Measurements from ENCODE around the gene POLR2L. TPM values are rescaled to one million over a fixed set of nuclear protein-coding genes. Genes with fewer than 3 reads are reported as not detected.

Gene POLR2L
- total RNA-seq, 1 donor from 2014 or later, result 213 TPM

- no peak overlapping the region for H3K4me3 ChIP-seq (ENCODE audit: low read depth, low read length)
- no peak for DNase-seq (ENCODE audit: low read depth)
- TF ChIP-seq CTCF (conservative IDR thresholded peaks at IDR 0.05; ENCODE audit: low read depth, low read length), result no peak
Observed at GRCh38 chr11:869399-870126, 27.2 kb upstream of the POLR2L start.

- H3K4me3 ChIP-seq (ENCODE audit: low read depth, low read length), result no peak overlapping the region
- no peak for DNase-seq (ENCODE audit: low read depth)
- no peak for TF ChIP-seq CTCF (conservative IDR thresholded peaks at IDR 0.05; ENCODE audit: low read depth, low read length)
Observed at GRCh38 chr11:868802-869201, 26.5 kb upstream of the POLR2L start.

GRCh38 chr11:868394-868793, 26.1 kb upstream of the POLR2L start:
- no peak for DNase-seq (ENCODE audit: low read depth)
- no peak overlapping the region for H3K4me3 ChIP-seq (ENCODE audit: low read depth, low read length)
- no peak for TF ChIP-seq CTCF (conservative IDR thresholded peaks at IDR 0.05; ENCODE audit: low read depth, low read length)

GRCh38 chr11:867856-868358, 25.6 kb upstream of the POLR2L start:
- TF ChIP-seq CTCF (conservative IDR thresholded peaks at IDR 0.05; ENCODE audit: low read depth, low read length), result no peak
- DNase-seq (ENCODE audit: low read depth), result no peak
- no peak overlapping the region for H3K4me3 ChIP-seq (ENCODE audit: low read depth, low read length)

GRCh38 chr11:866481-866880, 24.2 kb upstream of the POLR2L start:
- no peak for DNase-seq (ENCODE audit: low read depth)
- no peak overlapping the region for H3K4me3 ChIP-seq (ENCODE audit: low read depth, low read length)
- no peak for TF ChIP-seq CTCF (conservative IDR thresholded peaks at IDR 0.05; ENCODE audit: low read depth, low read length)

GRCh38 chr11:865462-866430, 23.4 kb upstream of the POLR2L start:
- TF ChIP-seq CTCF (conservative IDR thresholded peaks at IDR 0.05; ENCODE audit: low read depth, low read length), result no peak
- no peak overlapping the region for H3K4me3 ChIP-seq (ENCODE audit: low read depth, low read length)
- DNase-seq (ENCODE audit: low read depth), result no peak

Measured in epithelial cell of proximal tubule (primary cell).